GM18907 (cell line): ENCODE results near the gene MS4A10.
"Not testable (repeated sequence)": the region's sequence is repeated elsewhere in the genome, so short reads cannot be mapped to it uniquely, and the experiment has no call there.

Experiments
- ATAC-seq: cut with Tn5 transposase; IDR thresholded peaks from one replicate; pipeline ENCODE4 v1.9.1; 2021; ENCODE audit warnings: mild to moderate bottlenecking, moderate library complexity; ENCODE audit not compliant: unreplicated experiment

MS4A10 gene

GRCh38 chr11:60785136-60785535 is at the start of gene MS4A10:
Gene MS4A10 (plus strand): TSS chr11:60785333. CDS start chr11:60790336, 5,003 bp downstream.
- no peak for ATAC-seq

- no peak for ATAC-seq
These were observed 46.0 kb upstream of the MS4A10 start for GRCh38 chr11:60739114-60739513.

- no peak for ATAC-seq
These were observed 44.6 kb upstream of the MS4A10 start for GRCh38 chr11:60740573-60740972.

GRCh38 chr11:60741421-60741820 is 43.7 kb upstream of the MS4A10 start:
- ATAC-seq, result no peak

GRCh38 chr11:60743058-60743457 is 42.1 kb upstream of the MS4A10 start:
- ATAC-seq, result no peak

- ATAC-seq, result no peak
These were observed 41.0 kb upstream of the MS4A10 start for GRCh38 chr11:60744114-60744513.

GRCh38 chr11:60747359-60747873 is 37.7 kb upstream of the MS4A10 start:
- no peak for ATAC-seq

- ATAC-seq, result no peak
These were observed 36.9 kb upstream of the MS4A10 start for GRCh38 chr11:60748225-60748624.

- no peak for ATAC-seq
These were observed 36.3 kb upstream of the MS4A10 start for GRCh38 chr11:60748821-60749220.

- ATAC-seq, result no peak
These were observed 34.2 kb upstream of the MS4A10 start for GRCh38 chr11:60750911-60751310.

- ATAC-seq, result no peak
These were observed 31.8 kb upstream of the MS4A10 start for GRCh38 chr11:60753309-60753708.

- ATAC-seq, result no peak
These were observed 30.2 kb upstream of the MS4A10 start for GRCh38 chr11:60754887-60755286.

GRCh38 chr11:60756307-60757032 is 28.7 kb upstream of the MS4A10 start, which contains the start of gene MS4A15:
Gene MS4A15 (plus strand): TSS chr11:60756867. CDS start chr11:60763734, 6,867 bp downstream.
- ATAC-seq, result no peak

GRCh38 chr11:60757231-60757800 is 27.8 kb upstream of the MS4A10 start:
- no peak for ATAC-seq

- not testable (repeated sequence) for ATAC-seq
These were observed 26.5 kb upstream of the MS4A10 start for GRCh38 chr11:60758671-60759070.

GRCh38 chr11:60759438-60760225 is 25.5 kb upstream of the MS4A10 start:
- ATAC-seq, result not testable (repeated sequence)

GRCh38 chr11:60761436-60762190 is 23.5 kb upstream of the MS4A10 start:
- ATAC-seq, result peak; percentile 33

GRCh38 chr11:60762851-60763691 is 22.1 kb upstream of the MS4A10 start:
- peak; percentile 76 for ATAC-seq

- no peak for ATAC-seq
These were observed 21.3 kb upstream of the MS4A10 start for GRCh38 chr11:60763692-60764369.
